Activated T-cell treated with anti-CD3 and anti-CD28 coated beads, Interleukin-2, amount 50 U/mL, for 24 hours (primary cell): ENCODE results near the gene MYBPC3.
"Not testable (repeated sequence)": the region's sequence is repeated elsewhere in the genome, so short reads cannot be mapped to it uniquely, and the experiment has no call there.

Experiments used
- DNase-seq: peaks from one replicate; pipeline ENCODE4 v3.0.0-alpha.2; 2020
- H3K27ac Mint-ChIP-seq: 2 replicates; pipeline ENCODE4 v1.8.0; 2020; ENCODE audit warnings: mild to moderate bottlenecking, mixed read lengths
- H3K27me3 Mint-ChIP-seq: 2 replicates; pipeline ENCODE4 v1.8.0; 2020; ENCODE audit warnings: mixed read lengths
- H3K36me3 Mint-ChIP-seq: 2 replicates; pipeline ENCODE4 v1.8.0; 2020; ENCODE audit warnings: low read depth, mixed read lengths
- H3K4me1 Mint-ChIP-seq: 2 replicates; pipeline ENCODE4 v1.8.0; 2020; ENCODE audit warnings: low read depth, mixed read lengths
- H3K4me3 Mint-ChIP-seq: 2 replicates; pipeline ENCODE4 v1.8.0; 2020; ENCODE audit warnings: mild to moderate bottlenecking, moderate library complexity, mixed read lengths
- H3K9me3 Mint-ChIP-seq: 2 replicates; pipeline ENCODE4 v1.8.0; 2020; ENCODE audit warnings: mixed read lengths

Gene MYBPC3

DNA sequence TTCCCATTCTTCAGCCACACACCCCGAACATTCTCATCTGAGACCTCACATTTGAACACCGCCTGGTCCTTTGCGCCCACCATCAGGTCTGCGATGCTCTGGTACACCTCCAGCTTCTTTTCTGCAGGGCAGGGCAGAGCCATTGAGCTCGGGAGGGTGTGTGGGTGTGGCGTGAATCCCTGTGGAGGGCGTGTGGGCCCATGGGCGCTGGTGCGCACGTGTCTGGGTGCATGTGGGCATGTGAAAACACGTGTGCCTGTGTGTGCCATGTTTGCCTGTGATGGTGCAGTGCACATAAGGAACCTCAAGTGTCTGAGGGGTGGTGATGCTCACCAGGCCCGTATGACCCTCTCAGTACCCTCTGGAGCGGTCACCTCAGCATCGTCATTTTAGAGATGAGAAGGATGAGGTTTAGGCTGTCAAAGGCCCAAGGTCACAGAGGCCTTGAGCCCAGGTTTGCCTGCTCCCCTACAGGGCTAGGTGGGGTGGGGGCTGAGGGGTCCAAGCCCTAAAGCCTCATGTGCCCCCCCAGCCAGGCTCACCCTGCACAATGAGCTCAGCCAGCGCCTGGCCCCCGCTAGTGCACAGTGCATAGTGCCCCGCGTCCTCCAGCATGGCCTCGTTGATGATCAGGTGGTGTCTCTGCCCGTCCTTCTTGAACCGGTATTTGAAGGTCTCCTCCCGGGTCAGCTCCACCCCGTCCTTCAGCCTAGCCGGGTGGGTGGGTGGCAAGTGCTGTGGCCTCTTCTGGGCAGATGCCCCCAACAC is 10.3 kb downstream of the MYBPC3 start:
- Mint-ChIP-seq H3K27me3 (no peaks in the 10 kb centered on the region), H3K4me1 (no peaks in the 10 kb centered on the region), H3K36me3 (no peaks in the 10 kb centered on the region), H3K4me3 (no peak overlapping the region), H3K27ac (no peak overlapping the region), H3K9me3 (no peaks in the 10 kb centered on the region)
- no peak for DNase-seq

DNA sequence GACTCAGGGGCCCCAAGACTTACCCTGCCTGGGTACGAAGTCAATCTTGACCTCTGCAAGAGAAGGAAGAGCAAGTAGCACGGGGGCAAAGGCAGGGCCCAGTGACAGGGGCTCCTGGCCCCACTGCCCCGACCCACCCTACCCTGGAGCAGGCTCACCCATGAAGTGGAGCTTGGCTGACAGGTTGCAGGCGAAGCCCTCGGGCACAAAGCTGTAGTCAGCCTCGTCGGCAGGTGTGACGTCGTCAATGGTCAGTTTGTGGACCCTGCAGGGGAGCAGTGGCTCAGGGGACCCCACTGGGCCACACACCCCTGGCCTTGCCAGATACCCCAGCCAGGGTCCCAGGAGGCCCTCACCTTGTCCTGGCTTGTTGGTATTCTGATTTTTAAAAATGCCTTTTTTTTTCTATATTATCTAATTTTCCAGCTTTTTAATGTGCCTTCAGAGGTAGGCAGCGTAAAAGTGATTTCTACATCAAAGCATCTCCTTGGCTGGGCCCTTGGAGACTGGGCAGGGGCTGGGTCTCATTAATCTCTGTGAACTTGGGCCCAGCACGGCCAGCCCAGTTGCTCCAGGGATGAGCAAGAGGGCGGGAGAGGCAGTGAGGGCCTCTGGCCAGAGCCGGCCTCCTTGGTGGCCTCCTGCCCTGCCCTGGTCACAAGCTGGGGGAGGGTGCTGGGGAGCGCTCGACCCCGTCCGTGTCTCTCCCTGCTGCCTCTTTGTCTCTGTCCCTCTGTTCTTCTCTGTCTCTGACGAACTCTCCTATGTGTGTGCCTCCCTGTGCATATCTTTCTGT is 11.3 kb downstream of the MYBPC3 start:
- Mint-ChIP-seq H3K4me1 (no peaks in the 10 kb centered on the region), H3K27me3 (no peaks in the 10 kb centered on the region), H3K9me3 (no peaks in the 10 kb centered on the region), H3K4me3 (no peak overlapping the region), H3K27ac (no peak overlapping the region), H3K36me3 (no peaks in the 10 kb centered on the region)
- no peak for DNase-seq

DNA sequence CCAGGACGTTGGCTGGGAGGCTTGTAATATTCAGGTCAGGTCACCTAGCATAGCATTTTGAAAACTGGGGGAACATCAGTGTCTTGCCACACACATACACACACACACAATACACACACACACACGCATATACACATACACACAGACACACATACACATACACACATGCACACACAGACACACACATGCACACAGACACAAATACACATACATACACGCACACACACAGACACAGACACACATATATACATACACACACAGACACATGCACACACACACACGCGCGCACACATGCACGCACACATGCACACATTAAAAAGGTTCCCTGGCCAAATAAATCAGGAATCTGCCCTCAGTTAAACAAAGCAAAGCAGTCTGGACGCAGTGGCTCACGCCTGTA is 12.5 kb downstream of the MYBPC3 start:
- H3K27ac Mint-ChIP-seq: no peak overlapping the region
- H3K36me3 Mint-ChIP-seq: no peaks in the 10 kb centered on the region
- no peak overlapping the region for H3K4me3 Mint-ChIP-seq
- no peaks in the 10 kb centered on the region for H3K9me3 Mint-ChIP-seq
- H3K27me3 Mint-ChIP-seq: no peaks in the 10 kb centered on the region
- DNase-seq: no peak
- H3K4me1 Mint-ChIP-seq: no peaks in the 10 kb centered on the region

DNA sequence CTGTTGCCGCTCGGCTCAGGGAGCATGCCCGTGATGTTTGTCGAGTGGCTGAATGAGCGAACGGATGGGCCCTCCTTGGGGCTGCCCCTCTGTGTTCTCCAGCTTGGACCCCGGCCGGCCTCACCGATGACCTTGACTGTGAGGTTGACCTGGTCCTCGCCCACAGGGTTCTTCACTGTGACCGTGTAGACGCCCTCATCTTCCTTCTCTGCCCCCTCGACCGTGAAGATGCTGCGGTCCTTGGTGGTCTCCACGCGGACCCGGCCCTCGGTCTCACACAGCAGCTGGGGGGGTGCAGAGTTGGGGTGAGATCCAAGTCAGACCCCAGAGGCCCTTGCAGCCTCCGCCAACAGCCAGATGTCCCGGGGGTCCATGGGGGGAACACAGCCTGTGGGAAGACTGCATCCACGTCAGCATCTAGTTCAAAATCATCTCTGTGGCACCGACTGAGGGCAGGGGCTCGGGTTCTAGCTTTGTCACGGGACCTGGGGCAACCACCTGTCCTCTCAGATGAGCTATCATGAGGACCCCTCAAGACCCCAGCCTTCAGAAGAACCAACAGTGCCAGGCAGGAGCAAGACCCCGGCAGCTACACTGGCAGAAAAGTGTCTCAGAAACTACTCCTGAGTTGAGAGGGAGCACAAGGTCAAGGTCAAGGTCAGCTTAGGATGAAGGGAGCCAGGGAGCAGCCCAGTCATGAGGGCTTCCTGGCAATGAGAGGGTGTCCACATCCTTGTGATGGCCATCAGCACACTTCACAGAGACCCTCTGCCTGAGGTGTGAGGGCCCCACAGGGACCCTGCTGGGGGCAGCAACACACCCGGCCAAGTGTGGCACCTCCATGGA is 13.9 kb downstream of the MYBPC3 start:
- no peaks in the 10 kb centered on the region for H3K36me3 Mint-ChIP-seq
- no peaks in the 10 kb centered on the region for H3K9me3 Mint-ChIP-seq
- H3K4me3 Mint-ChIP-seq: no peak overlapping the region
- H3K4me1 Mint-ChIP-seq: no peaks in the 10 kb centered on the region
- no peak overlapping the region for H3K27ac Mint-ChIP-seq
- no peak for DNase-seq
- H3K27me3 Mint-ChIP-seq: no peaks in the 10 kb centered on the region

DNA sequence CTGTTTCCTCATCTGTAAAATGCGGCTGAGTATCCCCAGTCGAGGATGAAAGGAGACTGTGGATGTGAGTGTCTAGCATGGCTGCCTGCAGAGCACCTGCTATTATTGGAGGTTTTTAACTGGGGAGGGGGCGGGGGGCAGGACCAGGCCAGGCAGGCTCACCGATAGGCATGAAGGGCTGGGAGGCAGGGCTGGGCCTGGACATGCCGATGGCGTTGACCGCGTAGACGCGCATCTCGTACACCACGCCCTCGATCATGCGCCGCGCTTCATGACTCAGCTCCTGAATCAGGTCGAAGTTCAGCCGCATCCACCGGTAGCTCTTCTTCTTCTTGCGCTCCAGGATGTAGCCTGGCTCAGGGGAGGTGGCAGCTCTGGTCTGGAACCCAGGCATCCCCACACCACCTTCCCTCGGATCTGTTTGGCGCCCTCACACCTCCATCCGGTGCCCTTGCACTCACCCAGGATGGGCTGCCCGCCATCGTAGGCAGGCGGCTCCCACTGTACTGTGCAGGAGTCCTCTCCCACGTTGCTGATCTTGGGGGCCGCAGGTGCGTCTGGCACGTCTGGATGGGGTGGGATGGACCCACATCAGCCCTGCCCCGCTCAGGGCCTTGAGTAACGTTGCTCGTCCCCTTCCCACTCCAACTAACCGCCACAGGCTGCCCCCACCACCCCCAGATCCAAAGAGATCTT is 15.1 kb downstream of the MYBPC3 start:
- Mint-ChIP-seq H3K4me3 (no peak overlapping the region), H3K27me3 (no peaks in the 10 kb centered on the region), H3K27ac (no peak overlapping the region)

DNA sequence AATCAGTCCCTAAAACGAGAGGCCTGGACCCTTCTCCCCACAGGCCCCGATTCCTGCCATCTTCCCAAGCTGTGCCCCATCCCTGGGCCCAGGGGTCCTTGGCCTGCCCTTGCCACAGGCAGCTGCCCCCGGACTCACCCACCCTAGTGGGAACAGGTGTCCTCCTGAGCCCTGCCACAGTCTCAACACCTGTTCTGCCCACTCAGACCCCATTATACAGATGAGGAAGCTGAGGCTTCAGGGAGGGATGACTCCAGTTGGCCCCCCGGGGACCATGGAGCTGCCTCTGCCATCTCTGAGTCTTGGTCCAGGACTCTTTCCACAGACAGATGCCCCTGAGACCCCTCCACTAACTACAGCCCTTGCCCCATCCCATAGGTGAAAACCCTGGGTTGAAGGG is 15.9 kb downstream of the MYBPC3 start:
- Mint-ChIP-seq H3K9me3 (no peaks in the 10 kb centered on the region), H3K27me3 (no peaks in the 10 kb centered on the region), H3K27ac (peak overlapping the region; percentile 67), H3K4me3 (no peak overlapping the region), H3K36me3 (no peaks in the 10 kb centered on the region), H3K4me1 (no peaks in the 10 kb centered on the region)
- DNase-seq: no peak

More for the DNA sequence above, 15.1 kb downstream of the MYBPC3 start:
- Mint-ChIP-seq H3K36me3 (no peaks in the 10 kb centered on the region), H3K4me1 (no peaks in the 10 kb centered on the region), H3K9me3 (no peaks in the 10 kb centered on the region)
- DNase-seq: no peak

DNA sequence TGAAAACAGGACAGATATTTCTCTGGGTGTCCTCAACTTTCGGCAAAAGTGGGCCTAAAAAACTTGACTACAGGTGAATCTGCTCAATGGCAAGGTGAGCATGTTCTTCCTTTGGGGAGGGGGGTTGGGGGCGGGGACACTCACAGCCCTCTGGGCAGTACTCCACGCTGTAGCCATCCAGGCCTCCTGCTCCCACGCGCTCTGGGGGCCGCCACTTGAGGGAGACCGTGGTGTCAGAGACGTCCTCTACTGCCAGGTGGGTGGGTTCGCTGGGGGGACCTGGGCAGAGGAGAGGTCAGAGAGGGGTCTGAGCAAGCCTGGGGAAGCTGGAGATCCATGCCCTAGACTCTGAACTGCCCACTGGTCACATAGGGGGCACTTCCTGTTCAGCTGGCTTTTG is 16.8 kb downstream of the MYBPC3 start:
- Mint-ChIP-seq H3K27ac (no peak overlapping the region), H3K4me1 (no peaks in the 10 kb centered on the region), H3K27me3 (no peaks in the 10 kb centered on the region), H3K4me3 (no peak overlapping the region), H3K9me3 (no peaks in the 10 kb centered on the region), H3K36me3 (peaks cover 7% of the 10 kb centered on the region)
- no peak for DNase-seq

DNA sequence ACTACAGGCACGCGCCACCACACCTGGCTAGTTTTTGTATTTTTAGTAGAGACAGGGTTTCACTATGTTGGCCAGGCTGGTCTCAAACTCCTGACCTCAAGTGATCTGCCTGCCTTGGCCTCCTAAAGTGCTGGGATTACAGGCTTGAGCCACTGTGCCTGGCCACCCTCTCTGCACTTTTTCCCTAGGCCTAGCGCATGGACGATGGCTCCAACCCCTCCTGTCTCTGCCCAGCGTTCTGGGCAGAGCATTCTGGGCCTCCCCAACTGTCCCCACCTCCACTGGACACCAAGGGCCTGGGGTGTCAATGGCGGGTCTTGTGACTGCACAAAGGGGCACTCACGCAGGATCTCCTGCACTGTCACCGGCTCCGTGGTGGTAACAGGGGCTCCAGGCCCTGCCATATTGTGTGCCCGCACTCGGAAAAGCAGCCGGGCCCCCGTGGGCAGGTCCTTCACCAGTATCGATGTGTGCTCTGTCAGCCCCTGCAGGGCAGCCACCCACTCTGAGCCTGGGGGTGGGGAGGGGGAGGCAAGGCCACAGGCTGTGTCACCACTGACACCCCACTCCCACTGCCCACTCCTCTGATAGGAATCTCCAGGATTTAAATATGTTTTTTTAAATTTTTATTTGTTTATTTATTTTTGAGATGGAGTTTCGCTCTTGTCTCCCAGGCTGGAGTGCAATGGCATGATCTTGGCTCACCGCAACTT is 17.6 kb downstream of the MYBPC3 start:
- not testable (repeated sequence) for H3K9me3 Mint-ChIP-seq, DNase-seq, H3K4me3 Mint-ChIP-seq, H3K27ac Mint-ChIP-seq, H3K4me1 Mint-ChIP-seq, H3K27me3 Mint-ChIP-seq
- H3K36me3 Mint-ChIP-seq: peaks cover 16% of the 10 kb centered on the region

DNA sequence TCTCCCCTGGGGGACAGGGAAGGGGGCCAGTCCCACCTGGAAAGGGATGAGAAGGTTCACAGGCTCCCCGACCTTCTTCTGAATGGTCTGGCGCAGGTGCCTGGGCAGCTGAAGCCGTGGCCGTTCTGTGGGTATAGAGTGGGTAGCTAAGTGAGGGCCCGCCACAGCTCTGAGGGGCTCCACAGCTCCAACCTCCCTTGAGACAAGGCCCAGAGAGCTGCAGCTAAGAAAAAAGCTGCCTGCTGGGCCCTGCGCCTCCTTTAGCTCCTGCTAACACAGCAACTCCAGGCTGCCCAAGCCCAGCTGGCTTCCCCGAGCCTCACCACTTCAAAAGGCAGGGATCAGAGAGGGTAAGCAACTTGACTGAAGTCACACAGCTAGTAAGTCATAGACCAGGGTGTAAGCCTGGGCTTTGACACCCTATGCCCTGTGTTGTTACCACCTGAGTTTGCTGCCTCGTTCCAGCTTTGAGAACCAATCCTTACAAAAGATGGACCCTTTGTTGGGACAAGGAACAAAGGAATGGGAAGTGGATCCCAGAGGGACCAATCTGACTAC is 18.5 kb downstream of the MYBPC3 start:
- DNase-seq: no peak
- H3K4me1 Mint-ChIP-seq: no peaks in the 10 kb centered on the region
- no peaks in the 10 kb centered on the region for H3K9me3 Mint-ChIP-seq
- no peak overlapping the region for H3K27ac Mint-ChIP-seq
- H3K36me3 Mint-ChIP-seq: peaks cover 24% of the 10 kb centered on the region
- H3K27me3 Mint-ChIP-seq: no peaks in the 10 kb centered on the region
- H3K4me3 Mint-ChIP-seq: no peak overlapping the region

DNA sequence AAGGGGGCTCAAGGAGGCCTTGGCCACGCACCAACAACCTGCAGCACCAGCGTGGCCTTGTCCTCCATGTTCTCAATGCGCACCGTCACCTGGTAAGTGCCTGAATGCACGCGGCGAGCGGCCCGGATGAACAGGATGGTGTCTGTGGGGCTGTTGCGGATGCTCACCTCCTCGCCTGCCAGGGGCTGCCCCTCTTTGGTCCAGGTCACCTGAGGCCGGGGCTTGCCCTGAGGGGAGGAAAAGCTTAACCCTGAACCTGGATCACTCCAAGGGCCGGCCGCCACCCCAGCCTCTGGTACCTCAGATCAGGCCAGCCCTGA is 19.0 kb downstream of the MYBPC3 start:
- Mint-ChIP-seq H3K27me3 (no peaks in the 10 kb centered on the region), H3K27ac (no peak overlapping the region), H3K36me3 (peaks cover 28% of the 10 kb centered on the region), H3K4me1 (no peaks in the 10 kb centered on the region), H3K4me3 (no peak overlapping the region), H3K9me3 (no peaks in the 10 kb centered on the region)
- no peak for DNase-seq

DNA sequence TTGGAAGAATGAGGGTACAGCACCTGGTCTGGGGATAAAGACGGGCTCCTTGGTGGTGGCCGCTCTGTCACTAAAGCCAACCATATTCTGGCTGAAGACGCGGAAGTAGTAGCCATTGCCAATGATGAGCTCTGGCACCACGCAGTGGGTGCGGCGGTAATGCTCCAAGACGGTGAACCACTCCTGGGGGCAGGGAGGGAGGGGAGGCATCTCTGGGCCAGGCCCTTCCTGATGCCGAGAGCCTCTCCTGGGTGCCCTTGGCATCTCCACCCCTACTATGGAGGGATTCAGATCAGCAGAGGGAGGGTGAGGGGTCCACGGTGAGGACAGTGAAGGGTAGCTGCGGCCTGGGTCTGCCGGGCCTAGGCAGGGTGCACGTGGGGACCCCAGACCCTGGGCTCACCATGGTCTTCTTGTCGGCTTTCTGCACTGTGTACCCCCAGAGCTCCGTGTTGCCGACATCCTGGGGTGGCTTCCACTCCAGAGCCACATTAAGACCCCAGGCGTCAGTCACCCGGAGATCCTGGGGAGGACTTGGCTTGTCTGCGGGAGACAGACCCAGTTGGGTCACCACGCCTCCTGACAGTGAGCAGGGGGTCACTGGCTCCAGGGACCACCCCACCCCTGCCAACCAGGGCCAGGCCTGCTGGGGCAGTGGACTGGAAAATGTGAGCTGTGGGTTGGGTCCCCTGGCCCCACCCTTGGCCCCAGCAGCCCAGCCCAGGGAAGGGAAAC is 19.5 kb downstream of the MYBPC3 start:
- Mint-ChIP-seq H3K4me1 (no peaks in the 10 kb centered on the region), H3K4me3 (no peak overlapping the region), H3K27ac (no peak overlapping the region), H3K36me3 (peaks cover 34% of the 10 kb centered on the region), H3K27me3 (no peaks in the 10 kb centered on the region), H3K9me3 (no peaks in the 10 kb centered on the region)
- DNase-seq: no peak

DNA sequence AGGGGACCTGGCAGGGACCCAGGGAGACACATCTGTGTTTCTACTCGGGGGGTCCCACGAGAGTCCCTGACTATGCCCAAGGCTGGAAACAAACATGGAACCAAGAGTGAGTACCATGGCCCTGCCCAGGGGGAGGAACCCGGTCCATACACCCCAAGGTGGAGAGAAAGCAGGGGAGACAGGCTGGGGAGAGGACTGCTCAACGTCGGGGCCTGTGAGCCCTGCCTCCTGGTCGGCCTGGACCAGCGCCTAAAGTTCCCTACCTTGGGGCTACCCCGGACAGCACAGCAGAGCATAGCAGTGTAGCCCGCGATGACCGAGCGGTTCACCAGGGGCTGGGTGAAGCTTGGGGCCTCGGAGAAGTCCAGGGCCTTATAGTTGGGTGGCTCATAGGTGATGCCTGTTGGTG is 20.2 kb downstream of the MYBPC3 start:
- Mint-ChIP-seq H3K36me3 (peaks cover 40% of the 10 kb centered on the region), H3K27me3 (no peaks in the 10 kb centered on the region), H3K27ac (no peak overlapping the region), H3K9me3 (no peaks in the 10 kb centered on the region), H3K4me3 (no peak overlapping the region), H3K4me1 (no peaks in the 10 kb centered on the region)
- no peak for DNase-seq
